ENCODE data around the gene RBP3. TPM values are rescaled to one million over a fixed set of nuclear protein-coding genes. Genes with fewer than 3 reads are reported as not detected.

The RBP3 gene
- polyA plus RNA-seq, 1 donor from 2014 or later, result not detected

DNA sequence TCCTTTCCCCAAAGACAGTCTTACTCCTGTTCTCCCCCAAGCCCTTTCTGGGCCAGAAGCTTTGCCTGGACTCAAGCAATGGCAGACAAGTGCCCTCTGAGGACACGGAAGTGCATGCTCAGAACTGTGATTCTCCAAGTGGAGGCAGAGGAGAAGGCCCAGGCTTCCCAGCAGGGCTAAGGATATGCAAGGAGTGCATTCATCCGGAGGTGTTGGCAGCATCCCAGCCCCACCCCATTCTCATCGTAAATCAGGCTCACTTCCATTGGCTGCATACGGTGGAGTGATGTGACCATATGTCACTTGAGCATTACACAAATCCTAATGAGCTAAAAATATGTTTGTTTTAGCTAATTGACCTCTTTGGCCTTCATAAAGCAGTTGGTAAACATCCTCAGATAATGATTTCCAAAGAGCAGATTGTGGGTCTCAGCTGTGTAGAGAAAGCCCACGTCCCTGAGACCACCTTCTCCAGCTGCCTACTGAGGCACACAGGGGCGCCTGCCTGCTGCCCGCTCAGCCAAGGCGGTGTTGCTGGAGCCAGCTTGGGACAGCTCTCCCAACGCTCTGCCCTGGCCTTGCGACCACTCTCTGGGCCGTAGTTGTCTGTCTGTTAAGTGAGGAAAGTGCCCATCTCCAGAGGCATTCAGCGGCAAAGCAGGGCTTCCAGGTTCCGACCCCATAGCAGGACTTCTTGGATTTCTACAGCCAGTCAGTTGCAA, 1.4 kb upstream of the RBP3 start:
- no peaks in the 10 kb centered on the region for H3K9me3 ChIP-seq (ENCODE audit: low read length)
- no peak overlapping the region for H3K27ac ChIP-seq (ENCODE audit: low read length)
- no peak overlapping the region for H3K4me2 ChIP-seq (ENCODE audit: low read length)
- TF ChIP-seq EZH2 (IDR thresholded peaks at IDR 0.05; ENCODE audit: borderline replicate concordance, insufficient read depth, low read length, poor library complexity, severe bottlenecking), result no peak
- TF ChIP-seq, protein P1, sequence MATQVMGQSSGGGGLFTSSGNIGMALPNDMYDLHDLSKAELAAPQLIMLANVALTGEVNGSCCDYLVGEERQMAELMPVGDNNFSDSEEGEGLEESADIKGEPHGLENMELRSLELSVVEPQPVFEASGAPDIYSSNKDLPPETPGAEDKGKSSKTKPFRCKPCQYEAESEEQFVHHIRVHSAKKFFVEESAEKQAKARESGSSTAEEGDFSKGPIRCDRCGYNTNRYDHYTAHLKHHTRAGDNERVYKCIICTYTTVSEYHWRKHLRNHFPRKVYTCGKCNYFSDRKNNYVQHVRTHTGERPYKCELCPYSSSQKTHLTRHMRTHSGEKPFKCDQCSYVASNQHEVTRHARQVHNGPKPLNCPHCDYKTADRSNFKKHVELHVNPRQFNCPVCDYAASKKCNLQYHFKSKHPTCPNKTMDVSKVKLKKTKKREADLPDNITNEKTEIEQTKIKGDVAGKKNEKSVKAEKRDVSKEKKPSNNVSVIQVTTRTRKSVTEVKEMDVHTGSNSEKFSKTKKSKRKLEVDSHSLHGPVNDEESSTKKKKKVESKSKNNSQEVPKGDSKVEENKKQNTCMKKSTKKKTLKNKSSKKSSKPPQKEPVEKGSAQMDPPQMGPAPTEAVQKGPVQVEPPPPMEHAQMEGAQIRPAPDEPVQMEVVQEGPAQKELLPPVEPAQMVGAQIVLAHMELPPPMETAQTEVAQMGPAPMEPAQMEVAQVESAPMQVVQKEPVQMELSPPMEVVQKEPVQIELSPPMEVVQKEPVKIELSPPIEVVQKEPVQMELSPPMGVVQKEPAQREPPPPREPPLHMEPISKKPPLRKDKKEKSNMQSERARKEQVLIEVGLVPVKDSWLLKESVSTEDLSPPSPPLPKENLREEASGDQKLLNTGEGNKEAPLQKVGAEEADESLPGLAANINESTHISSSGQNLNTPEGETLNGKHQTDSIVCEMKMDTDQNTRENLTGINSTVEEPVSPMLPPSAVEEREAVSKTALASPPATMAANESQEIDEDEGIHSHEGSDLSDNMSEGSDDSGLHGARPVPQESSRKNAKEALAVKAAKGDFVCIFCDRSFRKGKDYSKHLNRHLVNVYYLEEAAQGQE (IDR thresholded peaks at IDR 0.05; ENCODE audit: borderline replicate concordance), result no peak
- TF ChIP-seq, protein P2, sequence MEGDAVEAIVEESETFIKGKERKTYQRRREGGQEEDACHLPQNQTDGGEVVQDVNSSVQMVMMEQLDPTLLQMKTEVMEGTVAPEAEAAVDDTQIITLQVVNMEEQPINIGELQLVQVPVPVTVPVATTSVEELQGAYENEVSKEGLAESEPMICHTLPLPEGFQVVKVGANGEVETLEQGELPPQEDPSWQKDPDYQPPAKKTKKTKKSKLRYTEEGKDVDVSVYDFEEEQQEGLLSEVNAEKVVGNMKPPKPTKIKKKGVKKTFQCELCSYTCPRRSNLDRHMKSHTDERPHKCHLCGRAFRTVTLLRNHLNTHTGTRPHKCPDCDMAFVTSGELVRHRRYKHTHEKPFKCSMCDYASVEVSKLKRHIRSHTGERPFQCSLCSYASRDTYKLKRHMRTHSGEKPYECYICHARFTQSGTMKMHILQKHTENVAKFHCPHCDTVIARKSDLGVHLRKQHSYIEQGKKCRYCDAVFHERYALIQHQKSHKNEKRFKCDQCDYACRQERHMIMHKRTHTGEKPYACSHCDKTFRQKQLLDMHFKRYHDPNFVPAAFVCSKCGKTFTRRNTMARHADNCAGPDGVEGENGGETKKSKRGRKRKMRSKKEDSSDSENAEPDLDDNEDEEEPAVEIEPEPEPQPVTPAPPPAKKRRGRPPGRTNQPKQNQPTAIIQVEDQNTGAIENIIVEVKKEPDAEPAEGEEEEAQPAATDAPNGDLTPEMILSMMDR (IDR thresholded peaks at IDR 0.05; ENCODE audit: poor library complexity, severe bottlenecking), result no peak
- no peak for TF ChIP-seq POLR2AphosphoS5 (IDR thresholded peaks at IDR 0.05)
- no peak for TF ChIP-seq MXI1 (conservative IDR thresholded peaks at IDR 0.05; ENCODE audit: poor library complexity, severe bottlenecking)
- TF ChIP-seq RAD21 (conservative IDR thresholded peaks at IDR 0.05), result no peak
- TF ChIP-seq SMC3 (conservative IDR thresholded peaks at IDR 0.05; ENCODE audit: poor library complexity), result no peak
- no peak for TF ChIP-seq EP300 (conservative IDR thresholded peaks at IDR 0.05; ENCODE audit: poor library complexity, severe bottlenecking)
- no peaks in the 10 kb centered on the region for H4K20me1 ChIP-seq (ENCODE audit: insufficient read depth)
- H3K27me3 ChIP-seq (ENCODE audit: insufficient read depth, low read depth, low read length), result no peaks in the 10 kb centered on the region
- no peak overlapping the region for H3K4me3 ChIP-seq (ENCODE audit: low read length)
- H3K79me2 ChIP-seq (replicated peaks; ENCODE audit: insufficient read depth, low read length), result no peaks in the 10 kb centered on the region
- H3K9ac ChIP-seq (ENCODE audit: low read length), result no peak overlapping the region
- H3F3A ChIP-seq (ENCODE audit: insufficient read depth, low read length, poor library complexity, severe bottlenecking), result no peaks in the 10 kb centered on the region
- H3K9me2 ChIP-seq (ENCODE audit: insufficient read depth, low read length), result no peaks in the 10 kb centered on the region
- no peak overlapping the region for H2AFZ ChIP-seq (ENCODE audit: low read depth, low read length)
- no peaks in the 10 kb centered on the region for H3K36me3 ChIP-seq (ENCODE audit: insufficient read depth, low read length)

DNA sequence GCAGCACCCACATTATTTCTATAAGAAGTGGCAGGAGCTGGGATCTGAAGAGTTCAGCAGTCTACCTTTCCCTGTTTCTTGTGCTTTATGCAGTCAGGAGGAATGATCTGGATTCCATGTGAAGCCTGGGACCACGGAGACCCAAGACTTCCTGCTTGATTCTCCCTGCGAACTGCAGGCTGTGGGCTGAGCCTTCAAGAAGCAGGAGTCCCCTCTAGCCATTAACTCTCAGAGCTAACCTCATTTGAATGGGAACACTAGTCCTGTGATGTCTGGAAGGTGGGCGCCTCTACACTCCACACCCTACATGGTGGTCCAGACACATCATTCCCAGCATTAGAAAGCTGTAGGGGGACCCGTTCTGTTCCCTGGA, 874 bp upstream of the RBP3 start:
- Histone ChIP-seq H3F3A (ENCODE audit: insufficient read depth, low read length, poor library complexity, severe bottlenecking) (no peaks in the 10 kb centered on the region), H4K20me1 (ENCODE audit: insufficient read depth) (no peaks in the 10 kb centered on the region), H3K27me3 (ENCODE audit: insufficient read depth, low read depth, low read length) (no peaks in the 10 kb centered on the region), H3K79me2 (replicated peaks; ENCODE audit: insufficient read depth, low read length) (no peaks in the 10 kb centered on the region), H3K4me3 (ENCODE audit: low read length) (no peak overlapping the region), H3K4me2 (ENCODE audit: low read length) (no peak overlapping the region), H3K9me2 (ENCODE audit: insufficient read depth, low read length) (no peaks in the 10 kb centered on the region), H3K9ac (ENCODE audit: low read length) (no peak overlapping the region), H3K36me3 (ENCODE audit: insufficient read depth, low read length) (no peaks in the 10 kb centered on the region), H3K27ac (ENCODE audit: low read length) (no peak overlapping the region), H3K9me3 (ENCODE audit: low read length) (no peaks in the 10 kb centered on the region), H2AFZ (ENCODE audit: low read depth, low read length) (no peak overlapping the region)
- TF ChIP-seq MXI1 (conservative IDR thresholded peaks at IDR 0.05; ENCODE audit: poor library complexity, severe bottlenecking) (no peak), SMC3 (conservative IDR thresholded peaks at IDR 0.05; ENCODE audit: poor library complexity) (no peak), RAD21 (conservative IDR thresholded peaks at IDR 0.05) (no peak)

Data from neural cell (in vitro differentiated cells).